Measurements from ENCODE around the gene HADHA.

The HADHA gene

DNA sequence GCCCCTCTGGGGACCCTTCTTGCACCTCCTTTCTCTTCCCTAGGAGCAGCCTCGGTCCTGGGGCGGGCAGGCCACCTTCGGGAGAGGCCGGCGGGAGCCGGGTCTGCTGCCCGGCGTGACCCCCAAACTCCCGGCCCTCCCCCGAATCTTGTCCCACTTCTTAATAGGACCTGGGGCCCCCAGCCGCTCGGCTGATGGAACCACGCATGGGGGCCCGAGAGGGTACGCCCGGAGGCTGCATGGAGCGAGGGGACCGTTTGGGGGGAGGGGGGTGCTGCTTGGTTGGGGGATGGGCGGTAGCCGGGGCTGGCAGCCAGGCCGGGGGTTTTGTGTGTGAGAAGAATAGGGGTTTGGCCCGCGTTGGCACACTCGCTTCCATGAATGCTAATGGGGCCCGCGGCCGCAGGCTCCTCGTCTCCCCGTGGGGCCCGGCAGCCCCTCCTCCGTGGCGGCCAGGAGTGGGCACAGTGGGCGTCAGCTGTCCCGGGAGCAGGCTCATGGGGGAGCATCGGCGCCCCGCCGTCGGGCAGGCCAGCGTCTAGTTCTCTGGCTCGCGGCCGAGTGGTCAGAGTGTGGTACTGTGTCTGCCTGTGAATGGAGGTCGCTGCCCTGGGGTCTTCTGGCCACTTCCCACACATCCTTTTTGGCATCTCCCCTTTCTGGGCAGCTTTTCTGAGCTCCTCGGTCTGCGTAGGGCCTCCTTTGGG is 70.5 kb downstream of the HADHA start:
- TF ChIP-seq POLR2AphosphoS5 (IDR thresholded peaks at IDR 0.05; ENCODE audit: low read depth, low read length) (no peak), TAF1 (IDR thresholded peaks at IDR 0.05; ENCODE audit: borderline replicate concordance, insufficient read depth, low read length) (no peak), SIN3A (IDR thresholded peaks at IDR 0.05; ENCODE audit: borderline replicate concordance, insufficient read depth, low read length) (no peak), FOXP2 (optimal IDR thresholded peaks at IDR 0.05; ENCODE audit: borderline replicate concordance, extremely low read depth, extremely low read length, insufficient read depth) (no peak)
- TF ChIP-seq, protein P1, sequence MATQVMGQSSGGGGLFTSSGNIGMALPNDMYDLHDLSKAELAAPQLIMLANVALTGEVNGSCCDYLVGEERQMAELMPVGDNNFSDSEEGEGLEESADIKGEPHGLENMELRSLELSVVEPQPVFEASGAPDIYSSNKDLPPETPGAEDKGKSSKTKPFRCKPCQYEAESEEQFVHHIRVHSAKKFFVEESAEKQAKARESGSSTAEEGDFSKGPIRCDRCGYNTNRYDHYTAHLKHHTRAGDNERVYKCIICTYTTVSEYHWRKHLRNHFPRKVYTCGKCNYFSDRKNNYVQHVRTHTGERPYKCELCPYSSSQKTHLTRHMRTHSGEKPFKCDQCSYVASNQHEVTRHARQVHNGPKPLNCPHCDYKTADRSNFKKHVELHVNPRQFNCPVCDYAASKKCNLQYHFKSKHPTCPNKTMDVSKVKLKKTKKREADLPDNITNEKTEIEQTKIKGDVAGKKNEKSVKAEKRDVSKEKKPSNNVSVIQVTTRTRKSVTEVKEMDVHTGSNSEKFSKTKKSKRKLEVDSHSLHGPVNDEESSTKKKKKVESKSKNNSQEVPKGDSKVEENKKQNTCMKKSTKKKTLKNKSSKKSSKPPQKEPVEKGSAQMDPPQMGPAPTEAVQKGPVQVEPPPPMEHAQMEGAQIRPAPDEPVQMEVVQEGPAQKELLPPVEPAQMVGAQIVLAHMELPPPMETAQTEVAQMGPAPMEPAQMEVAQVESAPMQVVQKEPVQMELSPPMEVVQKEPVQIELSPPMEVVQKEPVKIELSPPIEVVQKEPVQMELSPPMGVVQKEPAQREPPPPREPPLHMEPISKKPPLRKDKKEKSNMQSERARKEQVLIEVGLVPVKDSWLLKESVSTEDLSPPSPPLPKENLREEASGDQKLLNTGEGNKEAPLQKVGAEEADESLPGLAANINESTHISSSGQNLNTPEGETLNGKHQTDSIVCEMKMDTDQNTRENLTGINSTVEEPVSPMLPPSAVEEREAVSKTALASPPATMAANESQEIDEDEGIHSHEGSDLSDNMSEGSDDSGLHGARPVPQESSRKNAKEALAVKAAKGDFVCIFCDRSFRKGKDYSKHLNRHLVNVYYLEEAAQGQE (IDR thresholded peaks at IDR 0.05; ENCODE audit: insufficient read depth in 1 of 2, low read depth in 2 of 2, low read length in 2 of 2) = no peak

DNA sequence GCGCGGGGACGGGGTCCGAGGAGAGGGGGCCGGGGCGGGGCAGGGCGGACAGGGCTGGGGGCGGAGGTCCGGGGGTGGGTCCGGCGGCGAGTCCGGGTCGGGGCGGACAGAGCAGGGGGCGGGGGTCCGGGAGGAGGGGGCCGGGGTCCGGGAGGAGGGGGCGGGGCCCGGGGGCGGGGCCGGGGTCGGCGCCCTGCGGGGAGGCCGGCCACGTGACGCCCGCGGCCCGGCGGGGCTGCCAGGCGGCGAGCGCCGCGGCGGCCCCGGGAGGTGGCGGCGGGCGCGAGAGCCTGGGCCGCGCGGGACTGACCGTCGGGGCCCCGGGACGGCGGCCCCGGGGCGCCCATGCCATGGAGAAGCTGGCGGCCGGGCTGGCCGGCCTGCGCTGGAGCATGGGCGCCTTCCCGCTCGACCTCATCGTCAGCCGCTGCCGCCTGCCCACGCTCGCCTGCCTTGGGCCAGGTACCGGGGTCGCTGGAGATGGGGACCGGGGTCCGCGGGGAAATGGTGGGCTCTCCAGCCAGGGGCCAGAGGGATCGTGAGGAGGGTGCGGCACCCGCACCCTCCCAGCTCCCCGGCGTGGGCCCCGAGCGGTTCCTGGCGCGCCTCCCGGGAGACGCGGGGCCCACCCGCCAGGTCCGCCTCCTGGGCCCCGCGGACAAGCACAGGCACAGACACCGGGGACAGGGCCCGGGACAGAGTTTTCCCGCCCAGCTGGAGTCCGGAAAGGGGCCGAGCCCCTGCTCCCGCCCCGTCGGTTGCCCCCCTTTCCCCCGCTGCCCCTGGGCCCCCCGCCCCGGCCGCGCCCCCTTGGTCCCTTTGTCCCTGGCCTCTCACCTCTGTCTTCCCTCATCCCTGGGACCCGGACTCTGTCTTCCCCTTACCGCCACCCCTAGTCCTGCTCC is 71.3 kb downstream of the HADHA start, which contains the start of gene GAREM2:
TSS of gene GAREM2 (plus strand) at position 218 of the 905 bp plus-strand sequence. CDS start at position 351, 133 bp downstream.
- TF ChIP-seq TAF1 (IDR thresholded peaks at IDR 0.05; ENCODE audit: borderline replicate concordance, insufficient read depth, low read length) (no peak), SIN3A (IDR thresholded peaks at IDR 0.05; ENCODE audit: borderline replicate concordance, insufficient read depth, low read length) (no peak), POLR2AphosphoS5 (IDR thresholded peaks at IDR 0.05; ENCODE audit: low read depth, low read length) (no peak), FOXP2 (optimal IDR thresholded peaks at IDR 0.05; ENCODE audit: borderline replicate concordance, extremely low read depth, extremely low read length, insufficient read depth) (no peak)
- TF ChIP-seq, protein P1 (IDR thresholded peaks at IDR 0.05; ENCODE audit: insufficient read depth in 1 of 2, low read depth in 2 of 2, low read length in 2 of 2) = no peak

DNA sequence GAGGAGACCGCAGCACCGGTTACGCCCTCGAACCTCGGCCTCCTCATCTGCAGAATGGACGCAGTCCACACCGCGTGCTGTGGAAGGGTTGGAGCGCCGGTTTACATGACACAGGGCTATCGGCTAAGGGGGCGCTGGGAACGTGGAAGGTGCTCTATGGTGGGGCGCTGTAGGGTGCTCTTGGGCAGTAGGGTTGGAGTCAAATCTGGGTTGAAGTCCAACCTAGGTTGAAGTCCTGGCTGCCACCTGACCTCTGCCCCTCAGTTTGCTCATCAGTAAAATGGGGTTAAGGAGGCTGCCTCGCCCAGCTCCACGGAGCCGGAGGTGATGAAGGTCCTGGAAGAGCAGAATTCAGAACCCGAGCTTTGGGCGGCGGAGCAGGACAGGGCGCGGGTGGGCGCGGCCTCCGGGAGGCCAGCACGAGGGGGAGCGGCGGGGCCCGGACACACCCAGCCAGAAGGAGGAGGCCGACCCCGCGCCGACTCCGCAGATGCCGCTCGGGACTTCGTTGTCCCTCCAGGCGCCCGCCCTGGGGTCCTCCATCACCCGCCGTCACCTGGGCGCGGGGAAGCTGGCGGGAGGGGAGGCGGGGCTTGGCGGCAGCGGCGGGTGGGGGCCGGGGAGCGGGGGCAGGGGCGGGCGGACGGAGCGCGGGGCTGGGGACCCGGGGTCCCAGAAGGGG is 72.1 kb downstream of the HADHA start:
- TF ChIP-seq SIN3A (IDR thresholded peaks at IDR 0.05; ENCODE audit: borderline replicate concordance, insufficient read depth, low read length) (no peak), FOXP2 (optimal IDR thresholded peaks at IDR 0.05; ENCODE audit: borderline replicate concordance, extremely low read depth, extremely low read length, insufficient read depth) (no peak)
- TF ChIP-seq, protein P1 (IDR thresholded peaks at IDR 0.05; ENCODE audit: insufficient read depth in 1 of 2, low read depth in 2 of 2, low read length in 2 of 2) = no peak

DNA sequence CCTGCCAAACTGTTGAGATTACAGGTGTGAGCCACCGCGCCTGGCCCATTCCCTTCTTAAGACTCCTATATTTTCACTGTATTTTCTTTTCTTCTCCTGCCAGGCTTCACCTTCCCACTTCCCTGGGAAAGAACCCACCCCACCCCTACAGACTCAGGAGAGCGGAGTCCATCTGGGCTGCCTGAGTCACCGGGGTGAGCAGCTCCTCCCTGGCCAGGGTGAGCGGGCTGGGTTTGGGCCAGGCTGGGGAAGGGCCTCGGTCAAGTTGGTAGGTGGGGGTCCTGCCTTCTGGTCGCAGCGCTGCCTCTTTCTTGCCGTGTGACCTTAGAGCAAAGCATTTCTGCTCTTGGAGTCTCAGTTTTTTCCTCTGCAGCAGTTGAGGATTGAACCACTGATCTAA is 73.6 kb downstream of the HADHA start:
- TF ChIP-seq, protein P1 (IDR thresholded peaks at IDR 0.05; ENCODE audit: insufficient read depth in 1 of 2, low read depth in 2 of 2, low read length in 2 of 2) = no peak
- TF ChIP-seq SIN3A (IDR thresholded peaks at IDR 0.05; ENCODE audit: borderline replicate concordance, insufficient read depth, low read length) (no peak), TAF1 (IDR thresholded peaks at IDR 0.05; ENCODE audit: borderline replicate concordance, insufficient read depth, low read length) (no peak), FOXP2 (optimal IDR thresholded peaks at IDR 0.05; ENCODE audit: borderline replicate concordance, extremely low read depth, extremely low read length, insufficient read depth) (no peak), POLR2AphosphoS5 (IDR thresholded peaks at IDR 0.05; ENCODE audit: low read depth, low read length) (no peak)
